Measurements from ENCODE around the gene SALL1.

Gene SALL1

DNA sequence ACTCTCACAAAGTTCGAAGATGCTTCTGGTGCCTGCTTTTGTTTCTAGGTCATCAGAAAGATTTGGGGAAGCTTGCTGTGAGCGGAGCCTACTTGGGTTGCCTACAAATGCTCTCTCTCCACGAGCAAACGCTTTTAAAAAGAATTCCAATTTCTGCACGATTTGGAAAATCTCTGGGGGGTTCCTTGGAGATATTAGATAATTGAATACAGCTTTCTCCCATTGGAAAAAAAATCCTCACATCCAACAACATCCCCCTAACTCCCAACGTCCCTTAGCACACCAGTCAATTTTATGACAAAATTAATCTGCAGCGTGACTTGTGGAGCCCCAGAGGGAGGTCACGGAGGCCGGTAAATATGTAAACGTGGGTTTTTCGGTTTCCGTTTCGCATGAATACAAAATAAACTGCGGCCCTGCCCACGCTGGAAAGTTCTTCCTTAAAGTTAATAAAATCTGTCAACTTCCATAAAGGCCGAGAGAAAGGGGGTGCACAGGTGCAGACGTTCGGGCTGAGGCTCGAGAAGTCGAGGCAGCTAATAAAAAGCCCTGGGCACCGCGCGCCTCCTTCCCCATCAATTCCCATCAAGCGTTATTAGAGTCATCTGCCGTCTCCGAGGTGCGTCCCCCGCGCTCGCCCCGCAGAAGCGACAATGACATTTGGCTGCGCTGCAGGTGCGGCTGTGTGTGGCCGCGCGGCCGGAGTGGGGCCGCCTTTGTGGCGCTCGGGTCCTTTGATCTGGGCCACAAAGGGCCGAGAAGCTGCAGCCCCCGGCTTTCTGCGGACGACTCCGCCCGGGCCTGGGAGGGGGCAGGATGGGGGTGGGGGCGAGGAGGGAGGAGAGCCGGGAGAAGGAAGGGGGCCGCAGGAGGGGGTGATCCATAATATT lies 37.6 kb downstream of the SALL1 start:
- Histone ChIP-seq H3K4me2 (ENCODE audit: low read length, poor library complexity, severe bottlenecking) (no peak overlapping the region), H3K27ac (ENCODE audit: low read length, poor library complexity, severe bottlenecking) (no peak overlapping the region), H2AFZ (ENCODE audit: low read depth, low read length) (no peak overlapping the region), H3K14ac (ENCODE audit: low read length in 2 of 2) (no peak overlapping the region), H3K23ac (ENCODE audit: low read length in 2 of 2) (peak overlapping the region in 1 of 2 experiments; percentile 61), H4K8ac (ENCODE audit: low read length) (no peak overlapping the region), H2AK5ac (ENCODE audit: low read length, severe bottlenecking) (no peak overlapping the region), H2BK12ac (ENCODE audit: low read length in 2 of 2) (no peak overlapping the region), H3K4me3 (ENCODE audit: insufficient read depth in 1 of 2, low read depth in 1 of 2, low read length in 2 of 2) (peak overlapping the region in 1 of 2 experiments; percentile 71), H4K91ac (ENCODE audit: low read length) (no peak overlapping the region), H3K36me3 (ENCODE audit: control insufficient read depth in 1 of 2, insufficient read depth in 2 of 2, low read depth in 1 of 2, low read length in 2 of 2) (no peaks in the 10 kb centered on the region), H3K27me3 (ENCODE audit: control insufficient read depth in 1 of 2, insufficient read depth in 1 of 2, low read length in 2 of 2) (peaks cover 39 to 76% of the 10 kb centered on the region in 2 experiments), H3K18ac (ENCODE audit: low read depth in 1 of 2, low read length in 2 of 2) (no peak overlapping the region), H3K4me1 (ENCODE audit: control insufficient read depth, insufficient read depth, low read depth, low read length) (peaks cover 3% of the 10 kb centered on the region), H3K4ac (ENCODE audit: low read depth in 1 of 2, low read length in 2 of 2) (no peak overlapping the region), H3K9me3 (ENCODE audit: control insufficient read depth, low read length) (no peaks in the 10 kb centered on the region), H2BK5ac (ENCODE audit: low read depth, low read length, poor library complexity, severe bottlenecking) (no peak overlapping the region), H3K9ac (ENCODE audit: low read length) (peak overlapping the region; percentile 33), H2BK120ac (ENCODE audit: low read depth, low read length) (no peak overlapping the region), H2BK15ac (ENCODE audit: low read depth, poor library complexity, severe bottlenecking) (no peak overlapping the region), H3K79me1 (replicated peaks; ENCODE audit: low read length, poor library complexity, severe bottlenecking) (no peaks in the 10 kb centered on the region)
- 13% methylated on average over 36 of the region's 50 CpGs for WGBS
- no peak for DNase-seq

DNA sequence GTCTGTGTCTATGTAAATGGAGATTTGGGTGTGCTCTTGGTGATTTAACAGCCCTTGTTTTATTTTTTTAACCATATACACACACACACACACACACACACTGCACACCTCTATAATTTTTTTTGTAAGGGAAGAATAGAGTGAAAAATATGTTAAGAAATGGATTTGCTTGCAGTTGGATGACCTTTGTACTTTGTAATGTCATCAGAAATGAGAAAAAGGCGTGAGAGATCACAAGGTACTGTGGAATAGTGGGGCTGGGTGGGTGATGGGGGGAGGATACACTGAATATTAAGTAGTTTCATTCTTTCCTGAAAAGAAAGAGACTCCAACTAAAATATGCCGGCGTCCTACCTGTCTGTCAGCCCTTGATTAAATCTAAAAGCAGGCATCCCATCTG lies 38.7 kb downstream of the SALL1 start:
- H3K4ac ChIP-seq (ENCODE audit: low read depth in 1 of 2, low read length in 2 of 2): no peak overlapping the region
- 69% methylated on average over 3 of the region's 3 CpGs for WGBS
- no peak overlapping the region for H2BK5ac ChIP-seq (ENCODE audit: low read depth, low read length, poor library complexity, severe bottlenecking)
- peaks cover 39 to 80% of the 10 kb centered on the region in 2 experiments for H3K27me3 ChIP-seq (ENCODE audit: control insufficient read depth in 1 of 2, insufficient read depth in 1 of 2, low read length in 2 of 2)
- no peaks in the 10 kb centered on the region for H3K9me3 ChIP-seq (ENCODE audit: control insufficient read depth, low read length)
- no peak overlapping the region for H2AFZ ChIP-seq (ENCODE audit: low read depth, low read length)
- peaks cover 3% of the 10 kb centered on the region for H3K4me1 ChIP-seq (ENCODE audit: control insufficient read depth, insufficient read depth, low read depth, low read length)
- H3K4me3 ChIP-seq (ENCODE audit: insufficient read depth in 1 of 2, low read depth in 1 of 2, low read length in 2 of 2): no peak overlapping the region
- no peak overlapping the region for H3K4me2 ChIP-seq (ENCODE audit: low read length, poor library complexity, severe bottlenecking)
- H2BK120ac ChIP-seq (ENCODE audit: low read depth, low read length): no peak overlapping the region
- H3K14ac ChIP-seq (ENCODE audit: low read length in 2 of 2): no peak overlapping the region
- no peak overlapping the region for H4K91ac ChIP-seq (ENCODE audit: low read length)
- H3K23ac ChIP-seq (ENCODE audit: low read length in 2 of 2): no peak overlapping the region
- no peak overlapping the region for H2BK15ac ChIP-seq (ENCODE audit: low read depth, poor library complexity, severe bottlenecking)
- no peak overlapping the region for H4K8ac ChIP-seq (ENCODE audit: low read length)
- DNase-seq: no peak
- no peaks in the 10 kb centered on the region for H3K79me1 ChIP-seq (replicated peaks; ENCODE audit: low read length, poor library complexity, severe bottlenecking)
- H2AK5ac ChIP-seq (ENCODE audit: low read length, severe bottlenecking): no peak overlapping the region
- H3K36me3 ChIP-seq (ENCODE audit: control insufficient read depth in 1 of 2, insufficient read depth in 2 of 2, low read depth in 1 of 2, low read length in 2 of 2): no peaks in the 10 kb centered on the region
- no peak overlapping the region for H3K27ac ChIP-seq (ENCODE audit: low read length, poor library complexity, severe bottlenecking)
- no peak overlapping the region for H3K18ac ChIP-seq (ENCODE audit: low read depth in 1 of 2, low read length in 2 of 2)
- H2BK12ac ChIP-seq (ENCODE audit: low read length in 2 of 2): no peak overlapping the region
- no peak overlapping the region for H3K9ac ChIP-seq (ENCODE audit: low read length)

DNA sequence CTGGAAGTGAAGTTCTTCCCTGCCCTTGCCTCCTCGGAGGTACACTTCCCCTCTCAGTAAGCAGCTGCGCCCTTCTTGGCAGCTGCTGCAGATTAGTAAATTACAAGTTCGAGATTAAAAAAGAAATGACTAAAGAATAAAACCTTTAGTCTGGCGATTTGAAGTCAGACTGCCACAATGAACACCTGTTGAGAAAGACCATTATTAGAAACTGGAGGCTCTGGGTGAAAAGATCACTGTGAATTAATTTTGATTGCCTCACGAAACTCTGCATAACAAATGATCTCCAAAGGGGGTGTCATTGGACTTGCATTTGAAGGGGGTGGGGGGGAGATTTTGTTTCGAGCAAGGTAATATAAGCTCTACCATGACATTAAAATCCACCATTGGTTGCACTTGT lies 39.3 kb downstream of the SALL1 start:
- WGBS: 47% methylated on average over 6 of the region's 6 CpGs

DNA sequence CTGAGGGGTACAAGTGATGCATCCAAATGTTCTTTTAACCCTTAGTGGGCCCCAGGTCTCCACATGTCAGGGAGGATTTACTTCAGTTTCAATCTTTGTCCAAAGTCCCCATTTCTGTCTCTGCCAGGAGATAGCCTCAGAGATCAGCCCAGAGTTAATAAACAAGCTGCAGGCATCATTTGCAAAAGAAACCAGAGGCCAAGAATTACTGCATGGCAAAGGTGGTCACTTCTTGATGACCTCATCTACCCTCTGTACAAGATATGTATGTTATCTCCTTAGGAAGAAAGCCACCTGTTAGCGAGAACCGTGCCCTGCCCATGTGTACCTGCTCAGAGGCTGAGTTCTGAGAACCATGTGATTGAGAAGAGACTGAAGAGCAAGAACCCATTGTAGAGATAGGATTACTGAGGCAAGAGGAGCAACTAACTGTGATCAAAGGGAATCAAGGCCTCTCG lies 40.3 kb downstream of the SALL1 start:
- H3K18ac ChIP-seq (ENCODE audit: low read depth in 1 of 2, low read length in 2 of 2): no peak overlapping the region
- no peaks in the 10 kb centered on the region for H3K36me3 ChIP-seq (ENCODE audit: control insufficient read depth in 1 of 2, insufficient read depth in 2 of 2, low read depth in 1 of 2, low read length in 2 of 2)
- H4K8ac ChIP-seq (ENCODE audit: low read length): no peak overlapping the region
- H2BK15ac ChIP-seq (ENCODE audit: low read depth, poor library complexity, severe bottlenecking): no peak overlapping the region
- 75% methylated on average over 3 of the region's 3 CpGs for WGBS
- no peak overlapping the region for H3K4me2 ChIP-seq (ENCODE audit: low read length, poor library complexity, severe bottlenecking)
- H3K9me3 ChIP-seq (ENCODE audit: control insufficient read depth, low read length): no peaks in the 10 kb centered on the region
- H3K14ac ChIP-seq (ENCODE audit: low read length in 2 of 2): no peak overlapping the region
- no peaks in the 10 kb centered on the region for H3K79me1 ChIP-seq (replicated peaks; ENCODE audit: low read length, poor library complexity, severe bottlenecking)
- H2BK120ac ChIP-seq (ENCODE audit: low read depth, low read length): no peak overlapping the region
- DNase-seq: no peak
- no peak overlapping the region for H2BK5ac ChIP-seq (ENCODE audit: low read depth, low read length, poor library complexity, severe bottlenecking)
- peaks cover 39 to 76% of the 10 kb centered on the region in 2 experiments for H3K27me3 ChIP-seq (ENCODE audit: control insufficient read depth in 1 of 2, insufficient read depth in 1 of 2, low read length in 2 of 2)
- H3K27ac ChIP-seq (ENCODE audit: low read length, poor library complexity, severe bottlenecking): no peak overlapping the region
- H4K91ac ChIP-seq (ENCODE audit: low read length): no peak overlapping the region
- H2AK5ac ChIP-seq (ENCODE audit: low read length, severe bottlenecking): no peak overlapping the region
- H3K4me3 ChIP-seq (ENCODE audit: insufficient read depth in 1 of 2, low read depth in 1 of 2, low read length in 2 of 2): no peak overlapping the region
- H3K4me1 ChIP-seq (ENCODE audit: control insufficient read depth, insufficient read depth, low read depth, low read length): peaks cover 3% of the 10 kb centered on the region
- no peak overlapping the region for H2BK12ac ChIP-seq (ENCODE audit: low read length in 2 of 2)
- no peak overlapping the region for H3K4ac ChIP-seq (ENCODE audit: low read depth in 1 of 2, low read length in 2 of 2)
- H2AFZ ChIP-seq (ENCODE audit: low read depth, low read length): no peak overlapping the region
- H3K9ac ChIP-seq (ENCODE audit: low read length): no peak overlapping the region
- no peak overlapping the region for H3K23ac ChIP-seq (ENCODE audit: low read length in 2 of 2)

More for the DNA sequence above, 39.3 kb downstream of the SALL1 start:
- no peak overlapping the region for H3K9ac ChIP-seq (ENCODE audit: low read length)
- H3K36me3 ChIP-seq (ENCODE audit: control insufficient read depth in 1 of 2, insufficient read depth in 2 of 2, low read depth in 1 of 2, low read length in 2 of 2): no peaks in the 10 kb centered on the region
- H4K91ac ChIP-seq (ENCODE audit: low read length): no peak overlapping the region
- H2BK5ac ChIP-seq (ENCODE audit: low read depth, low read length, poor library complexity, severe bottlenecking): no peak overlapping the region
- H3K27me3 ChIP-seq (ENCODE audit: control insufficient read depth in 1 of 2, insufficient read depth in 1 of 2, low read length in 2 of 2): peaks cover 39 to 84% of the 10 kb centered on the region in 2 experiments
- peaks cover 3% of the 10 kb centered on the region for H3K4me1 ChIP-seq (ENCODE audit: control insufficient read depth, insufficient read depth, low read depth, low read length)
- no peak overlapping the region for H3K18ac ChIP-seq (ENCODE audit: low read depth in 1 of 2, low read length in 2 of 2)
- no peak overlapping the region for H3K27ac ChIP-seq (ENCODE audit: low read length, poor library complexity, severe bottlenecking)
- no peak overlapping the region for H3K23ac ChIP-seq (ENCODE audit: low read length in 2 of 2)
- no peak overlapping the region for H4K8ac ChIP-seq (ENCODE audit: low read length)
- H2BK15ac ChIP-seq (ENCODE audit: low read depth, poor library complexity, severe bottlenecking): no peak overlapping the region
- H3K79me1 ChIP-seq (replicated peaks; ENCODE audit: low read length, poor library complexity, severe bottlenecking): no peaks in the 10 kb centered on the region
- no peak for DNase-seq
- no peak overlapping the region for H2BK120ac ChIP-seq (ENCODE audit: low read depth, low read length)
- H2BK12ac ChIP-seq (ENCODE audit: low read length in 2 of 2): no peak overlapping the region
- no peak overlapping the region for H2AK5ac ChIP-seq (ENCODE audit: low read length, severe bottlenecking)
- H3K14ac ChIP-seq (ENCODE audit: low read length in 2 of 2): no peak overlapping the region
- no peak overlapping the region for H3K4me3 ChIP-seq (ENCODE audit: insufficient read depth in 1 of 2, low read depth in 1 of 2, low read length in 2 of 2)
- H3K4me2 ChIP-seq (ENCODE audit: low read length, poor library complexity, severe bottlenecking): no peak overlapping the region
- H3K4ac ChIP-seq (ENCODE audit: low read depth in 1 of 2, low read length in 2 of 2): no peak overlapping the region
- no peaks in the 10 kb centered on the region for H3K9me3 ChIP-seq (ENCODE audit: control insufficient read depth, low read length)
- no peak overlapping the region for H2AFZ ChIP-seq (ENCODE audit: low read depth, low read length)
